HepG2 (cell line): ENCODE measurements around the gene RPGRIP1. TPM values are rescaled to one million over a fixed set of nuclear protein-coding genes. Genes with fewer than 3 reads are reported as not detected.

Experiments
- ATF1 ChIP-seq: IDR thresholded peaks from 2 replicates; pipeline ENCODE4 v1.6.1; 2016; ENCODE audit warnings: mild to moderate bottlenecking, control low read depth
- EEA1 ChIP-seq: sonication (generic); formaldehyde crosslinking; IDR thresholded peaks from 2 replicates; pipeline ENCODE4 v1.5.1; 2020; ENCODE audit warnings: mild to moderate bottlenecking, missing genetic modification reagents, borderline replicate concordance
- HDAC2 ChIP-seq: sonication (generic); formaldehyde crosslinking; IDR thresholded peaks from 2 replicates; pipeline ENCODE4 v1.4.0; 2020; ENCODE audit warnings: missing genetic modification reagents
- HNRNPL ChIP-seq: fragments of 200-400 bp; formaldehyde crosslinking; IDR thresholded peaks from 2 replicates; pipeline ENCODE4 v1.6.1; 2017; ENCODE audit warnings: mild to moderate bottlenecking, low read depth, low read length
- ISX ChIP-seq: sonication (generic); formaldehyde crosslinking; conservative IDR thresholded peaks from 2 replicates; pipeline ENCODE4 v1.5.0; 2020; ENCODE audit warnings: missing genetic modification reagents
- KDM2A ChIP-seq: sonication (generic); formaldehyde crosslinking; IDR thresholded peaks from 2 replicates; pipeline ENCODE4 v1.4.0; 2020; ENCODE audit warnings: low read depth, missing genetic modification reagents, borderline replicate concordance
- NFATC3 ChIP-seq: sonication (generic); formaldehyde crosslinking; IDR thresholded peaks from 2 replicates; pipeline ENCODE4 v1.5.1; 2020; ENCODE audit warnings: mild to moderate bottlenecking, missing genetic modification reagents
- NFKBIZ ChIP-seq: IDR thresholded peaks from 2 replicates; pipeline ENCODE4 v1.6.1; 2018; ENCODE audit warnings: missing genetic modification reagents, missing compliant biosample characterization
- PHF21A ChIP-seq: sonication (generic); formaldehyde crosslinking; IDR thresholded peaks from 2 replicates; pipeline ENCODE4 v1.5.0; 2020; ENCODE audit warnings: mild to moderate bottlenecking, missing genetic modification reagents
- RELA ChIP-seq: sonication (generic); formaldehyde crosslinking; IDR thresholded peaks from 2 replicates; pipeline ENCODE4 v1.4.0; 2020; ENCODE audit warnings: missing genetic modification reagents
- RFX1 ChIP-seq: fragments of 450-650 bp; IDR thresholded peaks from 2 replicates; pipeline ENCODE4 v1.6.1; 2017
- SALL1 ChIP-seq: sonication (generic); formaldehyde crosslinking; IDR thresholded peaks from 2 replicates; pipeline ENCODE4 v1.8.0; 2022; ENCODE audit warnings: mild to moderate bottlenecking, missing genetic modification reagents
- SOX13 ChIP-seq, 3 experiments: fragments of 450-650 bp in 1 of 3; sonication (generic) in 1 of 3; formaldehyde crosslinking in 1 of 3; IDR thresholded peaks in 2 of 3; conservative IDR thresholded peaks in 1 of 3; 2 replicates each; pipeline versions ENCODE4 v1.5.0 to v1.6.1; 2016 to 2020; ENCODE audit warnings: antibody characterized with exemption in 1 of 3, mild to moderate bottlenecking in 1 of 3, missing compliant biosample characterization in 1 of 3, missing genetic modification reagents in 1 of 3, moderate library complexity in 1 of 3
- SSRP1 ChIP-seq: IDR thresholded peaks from 2 replicates; pipeline ENCODE4 v1.6.1; 2016; ENCODE audit warnings: control low read depth
- ZBTB38 ChIP-seq: sonication (generic); formaldehyde crosslinking; IDR thresholded peaks from 2 replicates; pipeline ENCODE4 v1.5.1; 2020; ENCODE audit warnings: mild to moderate bottlenecking, missing genetic modification reagents
- ZNF326 ChIP-seq: sonication (generic); formaldehyde crosslinking; IDR thresholded peaks from 2 replicates; pipeline ENCODE4 v1.4.0; 2020; ENCODE audit warnings: missing genetic modification reagents, borderline replicate concordance
- ZNF382 ChIP-seq: sonication (generic); formaldehyde crosslinking; IDR thresholded peaks from 2 replicates; pipeline ENCODE4 v1.5.0; 2020; ENCODE audit warnings: missing genetic modification reagents, mild to moderate bottlenecking, borderline replicate concordance
- ZNF431 ChIP-seq: sonication (generic); formaldehyde crosslinking; IDR thresholded peaks from 2 replicates; pipeline ENCODE4 v1.9.0; 2022; ENCODE audit warnings: missing genetic modification reagents, low read depth, mild to moderate bottlenecking, borderline replicate concordance
- ZNF432 ChIP-seq: sonication (generic); formaldehyde crosslinking; IDR thresholded peaks from 2 replicates; pipeline ENCODE4 v1.5.0; 2020; ENCODE audit warnings: missing genetic modification reagents, mild to moderate bottlenecking, borderline replicate concordance
- ZNF607 ChIP-seq: sonication (generic); formaldehyde crosslinking; IDR thresholded peaks from 2 replicates; pipeline ENCODE4 v1.5.1; 2020; ENCODE audit warnings: missing genetic modification reagents, mild to moderate bottlenecking, borderline replicate concordance
- ZNF792 ChIP-seq: IDR thresholded peaks from 2 replicates; pipeline ENCODE4 v1.6.1; 2016
- polyA plus RNA-seq, 8 experiments: library from polyadenylated mRNA; depleted of rRNA in 3 of 8; stranded (reverse) in 7 of 8; unstranded in 1 of 8; fragments of >200 nt; fragmentation: Illumina TruSeq in 4 of 8; extraction: Trizol in 4 of 8; gene quantifications; 2 replicates each; pipeline versions ENCODE4 v1.2.1 to v1.2.3, GENCODE V29; 2011 to 2016; ENCODE audit warnings: low read depth in 4 of 8, missing spikeins in 1 of 8, mixed read lengths in 1 of 8; ENCODE audit not compliant: insufficient read depth in 1 of 8
- total RNA-seq, 5 experiments: library from RNA; depleted of rRNA; stranded (reverse); fragments of >200 nt; fragmentation: Illumina TruSeq; extraction: Trizol; gene quantifications; 2 replicates each; pipeline ENCODE4 v1.2.3, GENCODE V29; 2016; ENCODE audit warnings: low read depth in 1 of 5
- TF ChIP-seq, protein P1 (sequence below): sonication (generic); formaldehyde crosslinking; IDR thresholded peaks from 2 replicates; pipeline ENCODE4 v1.4.0; 2020; ENCODE audit warnings: missing genetic modification reagents, mild to moderate bottlenecking, borderline replicate concordance
- TF ChIP-seq, protein P2 (sequence below): sonication (generic); formaldehyde crosslinking; IDR thresholded peaks from 2 replicates; pipeline ENCODE4 v1.8.0; 2022; ENCODE audit warnings: missing genetic modification reagents, mild to moderate bottlenecking, inconsistent platforms, borderline replicate concordance
- TF ChIP-seq, protein P3 (sequence below): sonication (generic); formaldehyde crosslinking; IDR thresholded peaks from 2 replicates; pipeline ENCODE4 v1.4.0; 2020; ENCODE audit warnings: missing genetic modification reagents

RPGRIP1 gene
- total and polyA plus RNA-seq, 2 of the 13 experiments (the other 11 are each of a cell fraction or from before 2014, with no cell fraction given): 0.13 to 1.1 TPM

DNA sequence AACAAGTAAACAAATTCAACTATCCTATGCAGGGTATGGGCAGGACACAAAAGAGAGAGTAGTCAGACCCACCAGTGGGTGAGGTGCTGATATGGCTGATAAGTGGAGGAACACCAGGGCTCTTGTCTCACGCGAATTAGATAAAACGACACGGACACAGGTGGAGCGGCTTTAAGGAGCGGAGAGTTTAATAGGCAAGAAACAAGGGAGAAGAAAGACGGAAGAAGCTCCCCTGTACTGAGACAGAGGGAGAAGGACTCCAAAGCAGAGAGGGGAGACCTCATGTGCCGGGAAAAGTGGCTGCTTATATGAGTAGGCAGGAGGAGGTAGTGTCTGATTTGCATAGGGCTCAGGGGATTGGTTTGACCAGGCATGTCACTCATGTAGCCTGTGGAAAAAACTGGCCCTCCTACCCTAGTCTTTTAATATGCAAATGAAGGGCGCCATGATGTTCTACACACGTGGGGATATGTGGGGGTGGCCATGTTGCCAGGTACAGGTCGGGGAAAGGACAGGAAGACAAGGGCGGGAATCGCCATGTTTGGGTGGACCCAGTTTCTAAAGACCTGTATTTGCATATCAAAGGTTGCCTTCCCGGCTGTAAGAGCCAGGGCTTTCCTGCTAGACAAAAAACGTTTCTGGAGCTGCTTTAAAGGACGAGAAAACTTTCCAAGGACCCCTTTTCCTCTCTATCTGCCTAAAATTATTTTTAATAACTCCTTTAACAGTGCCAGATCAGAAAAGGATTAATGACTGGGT is 28.8 kb downstream of the RPGRIP1 start (continued):
- TF ChIP-seq ZBTB38 (CRISPR knock-in tag) (no peak), EEA1 (CRISPR knock-in tag) (no peak), SSRP1 (CRISPR knock-in tag) (peak; percentile 49; the same call in 1 of the 2 replicates), SOX13 (IDR thresholded peaks at IDR 0.05) (no peak), SOX13 (CRISPR knock-in tag; conservative IDR thresholded peaks at IDR 0.05 in 1 of 2, IDR thresholded peaks at IDR 0.05 in 1 of 2) (0 out of 4 replicates have a peak, but pooled peaks of 1 of the 2 experiments have one; percentile 4), PHF21A (CRISPR knock-in tag) (peak; percentile 73; the same call in 1 of the 2 replicates), HNRNPL (no peak), KDM2A (peak; percentile 36; the same call in 1 of the 2 replicates), SALL1 (CRISPR knock-in tag) (peak; percentile 85), RELA (CRISPR knock-in tag) (no peak), ZNF382 (CRISPR knock-in tag) (no peak), ATF1 (CRISPR knock-in tag) (peak; percentile 70; the same call in 1 of the 2 replicates), ZNF792 (CRISPR knock-in tag) (peak; percentile 48; the same call in 1 of the 2 replicates), ZNF326 (CRISPR knock-in tag) (0 out of 2 replicates have a peak, but pooled peaks have one; percentile 24), HDAC2 (no peak; the same call in 1 of the 2 replicates), ZNF431 (CRISPR knock-in tag) (0 out of 2 replicates have a peak, but pooled peaks have one; percentile 16), NFKBIZ (no peak; the same call in 1 of the 2 replicates), ZNF432 (CRISPR knock-in tag) (no peak), ZNF607 (peak; percentile 43; the same call in 1 of the 2 replicates), ISX (CRISPR knock-in tag) (0 out of 2 replicates have a peak, but pooled peaks have one; percentile 71), RFX1 (no peak), NFATC3 (CRISPR knock-in tag) (peak; percentile 43; the same call in 1 of the 2 replicates)
- TF ChIP-seq, protein P1, sequence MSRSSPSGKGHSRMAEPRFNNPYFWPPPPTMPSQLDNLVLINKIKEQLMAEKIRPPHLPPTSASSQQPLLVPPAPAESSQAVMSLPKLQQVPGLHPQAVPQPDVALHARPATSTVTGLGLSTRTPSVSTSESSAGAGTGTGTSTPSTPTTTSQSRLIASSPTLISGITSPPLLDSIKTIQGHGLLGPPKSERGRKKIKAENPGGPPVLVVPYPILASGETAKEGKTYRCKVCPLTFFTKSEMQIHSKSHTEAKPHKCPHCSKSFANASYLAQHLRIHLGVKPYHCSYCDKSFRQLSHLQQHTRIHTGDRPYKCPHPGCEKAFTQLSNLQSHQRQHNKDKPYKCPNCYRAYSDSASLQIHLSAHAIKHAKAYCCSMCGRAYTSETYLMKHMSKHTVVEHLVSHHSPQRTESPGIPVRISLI (CRISPR knock-in tag): peak; percentile 74; the same call in 1 of the 2 replicates
- TF ChIP-seq, protein P2, sequence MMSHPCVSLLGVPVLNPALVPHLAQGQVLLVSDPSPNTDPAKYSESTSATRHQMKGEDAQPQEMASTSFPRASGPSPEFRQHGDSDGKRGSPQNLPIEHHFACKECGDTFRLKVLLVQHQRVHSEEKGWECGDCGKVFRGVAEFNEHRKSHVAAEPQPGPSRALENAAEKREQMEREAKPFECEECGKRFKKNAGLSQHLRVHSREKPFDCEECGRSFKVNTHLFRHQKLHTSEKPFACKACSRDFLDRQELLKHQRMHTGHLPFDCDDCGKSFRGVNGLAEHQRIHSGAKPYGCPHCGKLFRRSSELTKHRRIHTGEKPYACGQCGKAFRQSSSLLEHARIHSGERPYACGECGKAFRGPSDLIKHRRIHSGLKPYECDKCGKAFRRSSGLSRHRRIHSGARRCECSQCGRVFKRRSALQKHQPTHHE (CRISPR knock-in tag): 0 out of 2 replicates have a peak, but pooled peaks have one; percentile 21
- TF ChIP-seq, protein P3, sequence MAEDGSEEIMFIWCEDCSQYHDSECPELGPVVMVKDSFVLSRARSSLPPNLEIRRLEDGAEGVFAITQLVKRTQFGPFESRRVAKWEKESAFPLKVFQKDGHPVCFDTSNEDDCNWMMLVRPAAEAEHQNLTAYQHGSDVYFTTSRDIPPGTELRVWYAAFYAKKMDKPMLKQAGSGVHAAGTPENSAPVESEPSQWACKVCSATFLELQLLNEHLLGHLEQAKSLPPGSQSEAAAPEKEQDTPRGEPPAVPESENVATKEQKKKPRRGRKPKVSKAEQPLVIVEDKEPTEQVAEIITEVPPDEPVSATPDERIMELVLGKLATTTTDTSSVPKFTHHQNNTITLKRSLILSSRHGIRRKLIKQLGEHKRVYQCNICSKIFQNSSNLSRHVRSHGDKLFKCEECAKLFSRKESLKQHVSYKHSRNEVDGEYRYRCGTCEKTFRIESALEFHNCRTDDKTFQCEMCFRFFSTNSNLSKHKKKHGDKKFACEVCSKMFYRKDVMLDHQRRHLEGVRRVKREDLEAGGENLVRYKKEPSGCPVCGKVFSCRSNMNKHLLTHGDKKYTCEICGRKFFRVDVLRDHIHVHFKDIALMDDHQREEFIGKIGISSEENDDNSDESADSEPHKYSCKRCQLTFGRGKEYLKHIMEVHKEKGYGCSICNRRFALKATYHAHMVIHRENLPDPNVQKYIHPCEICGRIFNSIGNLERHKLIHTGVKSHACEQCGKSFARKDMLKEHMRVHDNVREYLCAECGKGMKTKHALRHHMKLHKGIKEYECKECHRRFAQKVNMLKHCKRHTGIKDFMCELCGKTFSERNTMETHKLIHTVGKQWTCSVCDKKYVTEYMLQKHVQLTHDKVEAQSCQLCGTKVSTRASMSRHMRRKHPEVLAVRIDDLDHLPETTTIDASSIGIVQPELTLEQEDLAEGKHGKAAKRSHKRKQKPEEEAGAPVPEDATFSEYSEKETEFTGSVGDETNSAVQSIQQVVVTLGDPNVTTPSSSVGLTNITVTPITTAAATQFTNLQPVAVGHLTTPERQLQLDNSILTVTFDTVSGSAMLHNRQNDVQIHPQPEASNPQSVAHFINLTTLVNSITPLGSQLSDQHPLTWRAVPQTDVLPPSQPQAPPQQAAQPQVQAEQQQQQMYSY: no peak
